Fibroblast of skin of left biceps (primary cell): Measurements from ENCODE around the gene CDH2.
A peak's percentile ranks its signal among the peaks of the same experiment; 100 is the strongest.

ENCODE experiments used
- DNase-seq, 2 experiments: peaks; one replicate each; pipeline ENCODE4 v3.0.0-alpha.2; 2013; ENCODE audit warnings: low read depth in 2 of 2

Gene CDH2

DNA sequence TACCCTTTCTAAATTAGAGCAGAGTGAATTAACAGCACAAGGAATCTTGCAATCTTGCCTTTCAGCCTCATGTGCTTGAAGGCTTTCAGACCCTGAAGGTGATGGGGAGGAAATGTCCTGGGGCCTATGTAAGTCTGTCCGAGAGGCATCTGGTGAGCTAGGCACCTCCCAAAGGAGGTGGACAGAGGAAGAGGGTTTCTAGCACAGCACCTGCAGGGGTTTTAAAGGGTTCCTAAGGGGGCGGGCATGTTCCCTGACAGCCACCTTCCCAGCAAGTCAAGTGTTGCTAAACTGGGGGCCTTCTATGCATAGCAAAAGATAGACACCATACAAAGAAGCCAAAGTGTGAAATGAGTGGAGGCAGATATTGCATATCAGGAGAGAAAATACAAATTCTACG is 88.5 kb downstream of the CDH2 start:
- DNase-seq, result no peak

DNA sequence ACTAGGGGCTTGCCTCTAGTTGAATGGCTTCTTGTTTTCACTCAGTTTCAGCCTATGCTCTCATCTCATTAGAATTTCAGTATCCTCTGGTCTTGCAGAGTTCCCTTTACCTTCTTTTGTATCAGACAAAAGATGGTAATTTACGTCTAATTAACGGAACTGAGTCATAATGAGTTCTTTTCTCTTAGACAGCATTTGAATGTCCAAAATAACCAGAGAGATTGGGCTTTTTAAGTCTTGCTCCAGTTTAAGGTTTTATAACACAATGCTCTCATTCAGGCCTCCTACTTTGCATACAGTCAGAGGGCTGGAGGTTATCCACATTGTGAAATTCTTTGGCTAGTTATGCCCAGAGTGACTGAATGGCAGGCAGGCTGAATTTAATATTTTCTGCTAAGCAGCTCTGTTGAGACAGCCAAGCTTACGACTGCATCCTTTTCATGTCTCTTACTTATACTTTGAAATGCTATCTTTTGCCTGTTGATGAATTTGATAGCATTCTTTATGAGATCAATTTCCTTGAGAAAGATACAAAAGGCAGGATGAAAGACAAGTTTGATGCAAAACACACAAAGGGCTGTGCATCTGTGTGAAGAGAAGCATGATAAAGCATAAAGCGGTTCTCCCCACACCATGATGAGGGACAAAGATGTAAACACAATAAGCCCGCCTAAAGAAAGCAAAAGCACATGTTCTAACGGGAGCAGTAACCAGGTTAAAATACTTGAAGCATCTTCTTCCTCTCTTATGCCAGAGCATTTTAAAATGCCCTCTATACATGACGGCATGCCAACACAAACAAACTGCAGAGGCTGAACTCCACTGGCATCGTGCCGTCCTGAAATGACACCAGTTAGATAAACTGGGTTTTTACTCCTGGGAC is 90.0 kb downstream of the CDH2 start:
- DNase-seq, result no peak

DNA sequence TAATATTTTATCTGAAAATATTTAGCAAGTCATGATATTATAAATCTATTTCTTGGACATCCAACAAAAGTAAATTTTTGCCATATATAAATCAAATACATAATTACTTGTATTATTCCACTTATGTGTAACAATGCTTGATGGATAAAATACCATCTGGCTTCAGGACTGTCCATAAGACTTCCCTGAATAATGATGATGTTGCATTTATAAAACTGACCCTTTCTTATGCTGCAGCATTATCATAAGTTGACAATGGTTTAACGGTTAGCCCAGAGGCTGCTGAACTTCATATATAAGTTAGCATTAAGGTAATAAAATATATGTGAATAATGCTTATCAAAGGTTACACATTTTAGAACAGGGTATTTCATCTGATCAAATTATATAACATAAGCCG is 95.4 kb downstream of the CDH2 start:
- no peak for DNase-seq

DNA sequence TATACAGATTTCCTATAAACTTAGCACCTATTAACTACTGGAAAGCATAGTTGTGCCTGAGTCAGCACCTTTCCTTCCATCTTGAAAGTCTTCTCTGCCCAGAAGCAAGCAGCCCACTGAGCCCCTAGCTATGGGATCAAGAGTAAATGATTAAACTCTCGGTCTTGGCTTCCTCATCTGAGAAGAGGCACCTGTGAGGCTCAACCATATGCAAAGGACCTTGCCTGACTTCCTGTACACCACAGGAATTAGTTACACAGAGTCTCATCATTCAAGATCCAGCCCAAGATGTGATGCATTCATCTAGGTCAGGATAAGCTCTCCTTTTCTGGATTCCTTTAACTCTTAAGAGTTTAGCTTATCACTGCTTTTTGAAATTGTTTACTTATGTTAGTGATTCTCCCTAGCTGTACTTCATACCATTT is 96.0 kb downstream of the CDH2 start:
- no peak for DNase-seq

DNA sequence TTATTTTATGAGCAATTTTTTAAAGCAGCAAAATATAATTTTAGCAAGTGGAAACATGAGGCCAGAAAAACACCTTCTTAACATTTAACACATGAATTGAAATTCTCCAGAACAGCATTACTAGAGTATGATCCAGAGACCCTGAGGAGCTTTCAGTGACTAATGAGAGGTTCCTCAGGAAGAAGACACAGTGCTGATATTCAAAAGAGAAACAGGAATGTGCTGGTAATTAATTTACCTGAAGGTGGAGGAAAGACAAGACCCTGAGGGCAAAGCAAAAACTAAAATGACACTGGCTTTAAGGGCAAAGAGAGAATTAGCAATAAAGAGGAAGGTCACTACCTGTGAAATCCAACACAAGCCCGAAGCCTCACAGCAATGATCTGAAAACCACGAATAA is 97.0 kb downstream of the CDH2 start:
- DNase-seq, result no peak

DNA sequence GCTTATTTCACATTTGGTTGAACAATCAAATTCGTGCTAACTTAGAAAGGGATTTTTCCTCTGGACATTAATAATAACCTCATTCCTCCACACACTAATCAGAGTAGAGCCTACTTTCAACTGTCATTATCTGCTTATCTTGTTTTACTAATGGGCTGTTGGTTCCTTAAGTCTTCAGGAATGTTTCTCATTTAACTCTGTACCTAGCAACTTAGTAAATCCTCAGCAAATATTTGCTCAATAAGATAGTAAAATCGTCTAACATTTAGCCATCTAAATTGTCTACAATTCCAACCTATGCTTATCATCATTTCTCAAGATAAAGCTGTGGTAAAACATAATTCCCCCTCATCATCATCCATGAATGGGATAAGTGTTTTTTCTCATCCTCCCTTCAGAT is 98.1 kb downstream of the CDH2 start:
- DNase-seq, result no peak

DNA sequence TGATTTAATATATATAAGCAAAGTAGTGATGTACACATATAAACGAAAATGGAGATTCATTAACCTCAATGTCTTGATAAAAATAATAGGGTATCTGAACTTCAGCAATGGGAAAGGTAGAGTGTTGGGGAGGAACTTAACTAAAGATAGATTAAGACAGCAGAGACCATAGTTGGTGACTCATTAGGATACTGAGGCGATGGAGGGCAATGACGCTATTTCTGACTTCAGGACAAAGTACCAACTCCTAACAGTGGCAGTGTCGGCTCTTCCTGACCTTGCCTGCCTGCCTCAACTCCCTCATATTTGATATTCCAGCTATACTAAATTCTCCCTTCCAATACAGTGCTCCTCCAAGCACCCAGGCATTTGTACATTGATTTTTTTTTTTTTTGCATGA is 98.6 kb downstream of the CDH2 start:
- DNase-seq, result no peak

DNA sequence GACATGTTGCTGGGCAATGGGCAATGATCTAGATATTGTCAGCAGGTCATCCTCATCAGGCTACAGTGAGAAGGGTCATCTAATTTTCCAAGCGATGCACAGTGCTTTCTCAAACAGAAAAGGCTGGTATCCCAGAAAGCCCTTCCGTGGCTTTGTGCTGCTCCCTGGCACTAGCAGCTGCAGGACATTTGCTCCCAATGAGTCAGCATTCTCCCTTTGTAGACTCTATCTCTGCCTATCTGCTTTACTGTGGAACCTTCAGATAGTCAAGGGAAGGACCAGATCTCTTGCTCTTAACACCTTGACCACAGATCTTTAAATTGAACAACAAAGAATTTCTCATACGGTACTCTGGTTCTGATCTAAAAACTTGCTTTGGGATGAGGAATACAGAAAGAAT is 101.4 kb downstream of the CDH2 start:
- no peak for DNase-seq

DNA sequence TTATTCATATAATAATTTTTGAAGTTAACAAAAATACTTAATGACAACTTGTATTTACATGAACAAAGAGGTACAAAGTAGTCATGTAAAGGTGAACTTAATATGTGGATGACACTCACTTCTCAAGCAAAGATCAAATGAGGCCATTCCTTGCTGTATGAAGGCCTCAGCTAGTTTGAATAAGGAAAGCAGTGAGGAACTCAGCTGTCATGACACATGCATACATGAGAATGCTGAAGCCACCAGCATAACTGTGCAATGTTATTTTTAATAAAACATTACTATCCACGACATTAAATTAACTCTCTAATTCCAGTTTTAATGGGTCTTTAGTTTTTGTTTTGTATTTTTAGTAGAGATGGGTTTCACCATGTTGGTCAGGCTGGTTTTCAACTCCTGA is 102.9 kb downstream of the CDH2 start:
- no peak for DNase-seq

DNA sequence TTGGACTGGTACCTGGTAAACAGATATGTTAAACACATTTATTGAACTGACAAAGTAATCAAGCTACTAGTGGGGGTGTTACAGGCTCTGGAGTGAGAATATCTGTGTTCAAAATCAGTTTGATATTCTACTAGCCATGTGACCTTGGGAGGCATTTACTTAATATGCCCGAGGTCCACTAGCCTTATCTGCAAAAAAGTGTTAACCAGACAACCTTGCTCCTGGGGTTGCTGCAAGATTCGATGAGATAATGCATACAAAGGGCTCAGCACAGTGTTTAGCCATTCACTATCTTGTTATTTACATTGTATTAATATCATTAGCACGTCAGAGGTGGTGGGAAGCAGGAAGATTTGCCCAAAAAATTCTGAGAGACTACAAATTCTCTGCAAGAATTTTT is 103.3 kb downstream of the CDH2 start:
- DNase-seq, result no peak

DNA sequence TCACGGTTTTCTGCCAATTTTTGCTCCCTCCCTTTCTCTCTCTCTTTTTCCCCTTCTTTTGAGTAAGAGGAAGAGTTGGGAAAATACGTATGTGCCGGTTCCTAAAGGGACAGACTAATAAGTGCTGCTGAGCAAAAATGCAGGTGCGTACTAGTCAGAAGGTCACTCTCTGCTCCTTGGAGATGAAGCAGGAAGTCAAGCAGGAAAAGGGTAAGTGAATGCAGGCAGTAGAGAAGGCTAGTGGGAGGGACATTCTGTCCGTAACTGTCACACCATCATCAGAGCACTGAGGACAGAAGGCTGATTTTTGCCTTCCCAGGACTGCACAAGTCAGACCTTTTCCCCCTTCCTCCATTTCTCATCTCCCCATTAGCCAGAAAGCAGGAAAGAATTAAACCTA is 105.7 kb downstream of the CDH2 start:
- no peak for DNase-seq

DNA sequence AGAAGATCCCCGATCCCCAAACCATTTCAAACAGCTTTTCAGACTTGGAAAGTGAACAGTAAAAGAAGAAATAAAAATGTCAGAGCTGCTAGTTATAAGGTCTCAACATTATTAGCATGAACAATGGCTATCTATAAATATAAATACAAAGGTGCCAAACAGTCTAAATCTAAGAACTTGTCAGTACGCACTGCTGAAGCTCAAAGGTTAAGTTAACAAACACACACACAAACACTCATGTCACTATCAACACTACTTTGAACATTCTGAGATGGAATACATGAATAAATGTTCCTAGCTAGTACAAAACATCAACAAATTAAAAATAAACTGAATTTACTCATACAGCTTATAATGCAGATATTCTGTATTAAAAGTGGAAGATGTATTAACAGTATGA is 108.7 kb downstream of the CDH2 start:
- DNase-seq, result no peak

DNA sequence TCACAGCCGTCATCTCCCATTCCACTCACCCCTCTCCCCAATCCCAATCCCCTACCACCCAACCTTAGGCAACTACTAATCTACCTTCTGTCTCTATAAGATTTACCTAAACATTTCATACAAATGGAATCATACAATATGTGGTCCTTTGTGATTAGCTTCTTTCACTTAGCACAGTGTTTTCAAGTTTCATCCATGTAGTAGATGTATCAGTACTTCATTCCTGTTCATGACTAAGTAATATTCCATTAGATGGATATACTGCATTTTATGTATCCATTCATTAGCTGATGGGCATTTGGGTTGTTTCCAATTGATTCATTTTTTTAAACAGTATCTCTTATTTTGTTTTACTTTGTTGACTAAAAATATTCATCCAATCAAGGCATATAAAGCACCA is 109.6 kb downstream of the CDH2 start:
- DNase-seq, result no peak

DNA sequence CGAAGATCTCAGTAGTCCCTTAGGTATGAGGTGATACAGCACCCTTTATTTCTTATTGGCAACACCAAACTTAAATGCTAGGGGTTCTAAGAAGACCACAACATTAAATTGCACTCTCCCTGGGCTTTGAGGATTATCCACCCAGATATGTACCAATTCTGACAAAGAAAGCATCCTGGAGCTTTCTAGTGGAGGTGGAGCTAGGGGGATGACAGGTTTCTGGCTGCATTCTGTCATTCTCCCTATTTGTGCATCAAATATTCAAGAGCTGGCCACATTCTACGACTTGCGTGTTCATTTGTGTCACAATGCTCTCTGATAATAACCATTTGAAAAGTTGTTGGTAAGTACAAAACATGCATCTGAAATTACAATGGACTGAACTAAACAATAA is 111.1 kb downstream of the CDH2 start:
- DNase-seq, result no peak

DNA sequence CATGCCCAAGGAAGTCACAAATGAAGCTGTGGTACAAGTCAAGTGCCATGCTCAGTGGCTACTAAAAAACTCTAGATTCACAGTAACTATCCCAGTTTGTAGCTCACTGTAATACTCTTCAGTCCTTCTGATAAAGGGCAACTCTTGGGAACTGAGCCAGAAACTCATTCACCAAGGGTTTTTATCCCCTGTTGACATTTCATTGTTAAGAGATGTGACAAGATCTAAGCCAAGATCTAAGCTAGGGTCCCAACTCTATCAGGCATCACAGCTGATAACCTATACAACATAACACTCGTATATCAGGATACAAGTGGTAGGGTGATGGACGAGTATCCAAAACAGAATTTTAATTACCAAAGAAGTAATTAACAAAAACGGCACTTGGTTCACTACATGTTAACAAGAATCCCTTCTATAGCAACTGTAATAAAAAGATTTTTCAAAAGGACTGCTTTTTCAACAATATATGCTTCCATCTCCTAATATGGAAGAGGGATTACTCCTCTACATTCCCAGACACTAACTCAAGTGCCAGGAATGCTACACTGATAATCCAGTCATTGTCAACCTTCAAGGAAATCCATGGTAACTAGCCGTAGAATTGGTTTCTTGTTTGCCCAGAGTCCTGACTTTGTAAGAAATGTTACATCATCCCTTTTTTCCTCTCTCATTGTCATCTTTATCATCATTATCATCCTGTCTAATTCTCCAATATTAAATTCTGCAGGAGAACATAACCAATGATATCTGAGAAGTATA is 111.7 kb downstream of the CDH2 start:
- DNase-seq, result peak; percentile 91 to 94

DNA sequence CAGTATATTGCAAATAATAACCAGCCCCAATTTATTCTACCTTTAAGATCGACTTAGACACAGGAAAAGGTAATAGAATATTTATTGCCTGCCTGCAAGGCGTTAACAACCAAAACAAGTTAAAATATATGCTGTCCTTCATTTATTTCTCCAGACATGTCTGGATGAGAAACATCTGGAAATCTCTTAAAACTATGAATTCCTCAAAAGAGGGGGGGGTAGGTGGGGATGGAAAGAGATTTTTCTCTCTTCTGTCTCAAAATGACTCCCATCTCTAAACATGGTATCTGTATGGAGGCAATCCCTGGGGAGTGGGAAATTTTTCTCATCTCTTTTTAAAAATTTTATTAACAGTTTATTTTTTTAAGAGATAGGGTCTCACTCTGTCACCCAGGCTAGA is 113.0 kb downstream of the CDH2 start:
- DNase-seq, result peak in 1 of 2 experiments; percentile 57

DNA sequence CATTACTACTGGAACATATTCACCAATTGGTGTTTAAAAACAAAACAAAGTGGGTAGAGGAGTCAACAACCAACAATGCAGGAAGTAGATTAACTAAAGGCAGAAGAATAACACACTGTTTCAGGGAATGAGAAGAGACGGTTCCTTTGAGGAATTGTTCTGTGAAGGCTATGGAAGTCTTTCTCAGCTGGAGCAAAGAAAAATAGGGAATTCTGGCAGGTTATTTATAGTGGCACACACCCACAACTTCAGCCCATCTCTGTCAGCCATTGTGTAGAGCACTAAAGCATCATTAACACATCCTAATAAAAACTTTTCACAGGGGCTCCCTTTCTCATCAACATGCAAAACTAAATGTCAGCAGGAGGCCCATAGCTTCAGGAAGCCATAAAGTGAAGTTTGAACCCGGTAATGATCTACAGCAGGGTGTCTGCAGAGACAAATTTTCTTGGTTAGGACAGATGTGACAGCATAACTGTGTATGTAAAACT is 113.6 kb downstream of the CDH2 start:
- DNase-seq, result no peak

DNA sequence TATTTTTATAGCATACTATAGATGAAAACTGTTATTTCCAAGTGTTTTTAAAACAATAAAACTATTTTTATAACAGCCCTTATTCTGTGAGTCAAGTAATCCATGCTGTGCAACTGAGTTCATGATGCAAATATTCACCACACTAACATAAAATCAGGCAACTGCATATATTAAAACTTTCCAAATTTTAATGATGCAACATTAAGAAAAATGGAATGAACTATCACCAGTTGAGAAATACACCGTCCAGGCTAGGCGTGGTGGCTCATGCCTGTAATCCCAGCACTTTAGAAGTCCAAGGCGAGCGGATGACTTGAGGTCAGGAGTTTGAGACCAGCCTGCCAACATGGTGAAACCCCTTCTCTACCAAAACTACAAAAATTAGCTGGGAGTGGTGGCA is 114.5 kb downstream of the CDH2 start:
- peak; percentile 52 to 59 for DNase-seq

DNA sequence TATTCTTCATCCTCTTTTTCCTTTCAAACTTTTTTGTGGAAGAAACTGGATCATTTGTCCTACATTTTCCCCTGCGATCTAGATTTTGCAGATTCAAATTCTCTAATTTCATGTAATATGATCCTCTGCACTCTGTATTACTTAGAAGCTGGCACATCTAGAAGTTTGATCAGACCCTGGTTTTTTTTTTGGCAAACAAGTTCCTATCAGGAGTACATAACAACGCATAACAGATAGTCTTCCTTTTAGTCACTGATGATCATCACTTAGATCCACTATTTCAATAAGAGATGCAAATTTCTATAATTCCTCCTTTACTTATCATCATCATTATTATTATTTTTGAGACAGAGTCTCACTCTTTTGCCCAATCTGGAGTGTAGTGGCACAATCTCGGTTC is 117.1 kb downstream of the CDH2 start:
- no peak for DNase-seq

DNA sequence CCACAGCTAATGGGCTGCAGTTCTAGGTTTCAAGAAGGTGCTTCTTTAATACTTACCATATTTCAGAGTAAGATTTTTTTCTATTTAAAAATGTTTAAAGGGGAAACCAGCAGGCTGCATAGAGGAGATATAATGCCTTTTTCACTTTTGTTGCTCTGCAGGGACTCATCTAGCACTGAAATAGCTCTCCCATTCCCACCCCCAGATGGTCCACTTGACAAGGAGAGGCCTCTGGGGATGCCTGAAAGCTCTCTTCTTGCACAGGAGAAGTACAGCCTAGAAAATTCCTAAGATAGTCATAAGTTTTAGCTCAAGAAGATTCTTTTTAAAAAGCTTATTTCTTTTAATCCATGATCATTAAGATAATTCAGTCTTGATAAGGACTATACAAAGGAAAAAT is 126.4 kb downstream of the CDH2 start:
- no peak for DNase-seq

DNA sequence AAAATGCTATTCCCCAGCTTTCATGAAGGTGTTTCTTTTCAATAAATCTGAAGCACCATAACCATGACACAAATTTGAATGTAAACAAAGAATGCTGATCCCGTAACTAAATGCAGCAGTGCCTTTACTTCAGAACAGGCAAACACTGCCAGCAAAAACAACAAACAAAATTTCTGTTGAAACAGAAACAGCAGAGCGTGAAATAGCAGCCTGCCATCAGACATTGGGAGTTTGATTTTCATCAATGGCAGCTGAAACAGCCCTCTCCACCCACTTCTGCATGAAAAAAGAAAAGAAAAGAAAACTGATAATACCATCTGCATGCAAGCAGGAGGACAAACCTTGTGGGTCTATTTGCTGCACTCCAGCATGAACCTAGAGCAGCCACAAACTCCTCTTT is 128.3 kb downstream of the CDH2 start:
- DNase-seq, result no peak

DNA sequence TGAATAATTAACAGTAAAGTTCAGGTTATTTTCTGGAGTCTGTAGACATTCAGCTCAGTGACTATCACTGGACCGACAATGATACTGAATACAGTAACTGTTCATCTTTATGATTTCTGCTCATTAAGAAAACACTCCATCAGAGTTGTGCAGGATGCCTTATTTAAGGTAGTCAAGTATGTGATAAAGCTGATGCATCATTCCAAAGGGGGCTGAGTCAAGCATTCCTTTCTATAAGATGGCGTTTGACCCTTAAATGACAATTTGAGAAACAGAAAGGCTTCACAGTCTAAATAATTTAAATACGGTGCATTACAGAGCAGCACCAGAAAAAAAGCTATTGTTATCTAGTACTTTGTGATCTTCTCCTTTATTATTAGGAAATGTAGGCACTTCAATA is 131.1 kb downstream of the CDH2 start:
- DNase-seq, result no peak

DNA sequence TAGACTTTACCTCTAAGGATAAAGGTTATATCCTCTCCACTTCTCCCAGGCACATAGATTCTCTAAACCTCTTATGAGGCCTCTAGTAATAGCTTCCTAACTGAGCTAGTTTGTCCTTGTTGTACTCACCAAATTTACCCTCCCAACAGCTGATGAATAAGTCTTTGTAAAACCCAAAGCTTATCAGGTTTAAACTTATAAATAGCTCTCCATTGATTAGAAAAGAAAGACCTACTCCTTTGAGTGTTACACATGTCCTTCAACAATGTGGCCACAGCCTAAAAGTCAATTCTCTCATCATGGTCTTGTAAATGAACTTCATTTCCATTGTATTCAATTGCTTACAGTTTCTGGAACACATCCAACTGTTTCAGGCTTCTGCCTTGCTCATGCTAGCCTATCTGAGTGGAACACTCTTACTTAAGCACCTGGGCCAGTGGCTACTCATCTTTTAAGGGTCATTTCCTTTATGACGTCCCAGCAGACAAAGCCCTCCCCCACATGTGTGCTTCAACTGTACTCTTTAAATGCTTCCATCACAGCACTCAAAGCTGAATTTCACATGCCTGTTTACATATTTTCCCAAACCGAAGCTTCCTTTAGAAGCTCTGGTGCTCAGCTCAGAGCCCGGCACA is 131.6 kb downstream of the CDH2 start:
- no peak for DNase-seq
